Left lung (tissue), 10 donors: ENCODE results near the gene CYP11A1. TPM values are rescaled to one million over a fixed set of nuclear protein-coding genes. Genes with fewer than 3 reads are reported as not detected.

Source experiments
- ATAC-seq: fragments of 200-7000 bp; cut with Tn5 transposase; one replicate; pipeline ENCODE4 v1.9.1; 2020; ENCODE audit warnings: moderate library complexity
- DNase-seq, 4 donors: peaks; one replicate each; pipeline ENCODE4 v3.0.0-alpha.2; 2013 to 2020
- H3K27ac ChIP-seq, 2 donors: fragments of 200-600 bp; sonication (generic) in 1 of 2; one replicate each; pipeline versions ENCODE4 v1.5.0 to v1.8.0; 2020 to 2021
- H3K27me3 ChIP-seq, 2 donors: fragments of 200-600 bp; sonication (generic) in 1 of 2; one replicate each; pipeline versions ENCODE4 v1.5.0 to v1.8.0; 2020 to 2021
- H3K36me3 ChIP-seq, 2 donors: fragments of 200-600 bp; sonication (generic) in 1 of 2; one replicate each; pipeline versions ENCODE4 v1.5.0 to v1.8.0; 2020 to 2021
- H3K4me1 ChIP-seq, 2 donors: fragments of 200-600 bp; one replicate each; pipeline ENCODE4 v1.8.0; 2021
- H3K4me3 ChIP-seq, 2 donors: fragments of 200-600 bp; sonication (generic) in 1 of 2; one replicate each; pipeline versions ENCODE4 v1.5.0 to v1.8.0; 2020 to 2021; ENCODE audit warnings: mild to moderate bottlenecking in 1 of 2
- H3K9me3 ChIP-seq, 2 donors: fragments of 200-600 bp; sonication (generic) in 1 of 2; one replicate each; pipeline versions ENCODE4 v1.5.0 to v1.8.0; 2020 to 2021
- intact Hi-C, 2 donors: fragments of 100-400 bp; cut with DNase I; formaldehyde crosslinking; loops; one replicate each; pipeline versions ENCODE4 v1.11.2 to v1.14.2; 2022
- microRNA-seq, 2 donors: library from miRNA; unstranded; fragments of <30 nt; microRNA quantifications; one replicate each; pipeline ENCODE4, GENCODE V29; 2019
- polyA plus RNA-seq, 6 donors: library from polyadenylated mRNA; unstranded; fragments of 120-200 nt; gene quantifications; one replicate each; pipeline ENCODE4 v1.2.1, GENCODE V29; 2013; ENCODE audit not compliant: insufficient read length in 6 of 6
- total RNA-seq, 2 donors: library from RNA; stranded (reverse); fragmentation: NEBNext Ultra II Directional; extraction: Animal tissue kit (Norgen Biotek cat#: 25700); gene quantifications; one replicate each; pipeline ENCODE4 v1.2.1, GENCODE V29; 2021
- TF ChIP-seq, protein P1 (sequence below), 2 donors: fragments of 200-600 bp; sonication (generic) in 1 of 2; IDR thresholded peaks; one replicate each; pipeline versions ENCODE4 v1.5.0 to v1.8.0; 2021; ENCODE audit warnings: antibody characterized with exemption in 2 of 2
- donor health status: DM: no; HTN: yes; CAD: no.
- donor health status: DM: no; HTN: no; CAD: no.

Gene CYP11A1
- total and polyA plus RNA-seq, 8 donors: 0.34 to 1.3 (median 0.61) TPM

GRCh38 chr15:74293021-74293810, 74.2 kb downstream of the CYP11A1 start:
- Histone ChIP-seq H3K9me3 (no peaks in the 10 kb centered on the region), H3K4me3 (no peak overlapping the region), H3K4me1 (no peaks in the 10 kb centered on the region), H3K27ac (no peak overlapping the region), H3K36me3 (no peaks in the 10 kb centered on the region), H3K27me3 (peaks cover 0 to 55% of the 10 kb centered on the region in 2 donors)
- peak in 1 of 4 donors; percentile 4 for DNase-seq
- intact Hi-C loops: no loop called here
- no peak for ATAC-seq
- TF ChIP-seq, protein P1, sequence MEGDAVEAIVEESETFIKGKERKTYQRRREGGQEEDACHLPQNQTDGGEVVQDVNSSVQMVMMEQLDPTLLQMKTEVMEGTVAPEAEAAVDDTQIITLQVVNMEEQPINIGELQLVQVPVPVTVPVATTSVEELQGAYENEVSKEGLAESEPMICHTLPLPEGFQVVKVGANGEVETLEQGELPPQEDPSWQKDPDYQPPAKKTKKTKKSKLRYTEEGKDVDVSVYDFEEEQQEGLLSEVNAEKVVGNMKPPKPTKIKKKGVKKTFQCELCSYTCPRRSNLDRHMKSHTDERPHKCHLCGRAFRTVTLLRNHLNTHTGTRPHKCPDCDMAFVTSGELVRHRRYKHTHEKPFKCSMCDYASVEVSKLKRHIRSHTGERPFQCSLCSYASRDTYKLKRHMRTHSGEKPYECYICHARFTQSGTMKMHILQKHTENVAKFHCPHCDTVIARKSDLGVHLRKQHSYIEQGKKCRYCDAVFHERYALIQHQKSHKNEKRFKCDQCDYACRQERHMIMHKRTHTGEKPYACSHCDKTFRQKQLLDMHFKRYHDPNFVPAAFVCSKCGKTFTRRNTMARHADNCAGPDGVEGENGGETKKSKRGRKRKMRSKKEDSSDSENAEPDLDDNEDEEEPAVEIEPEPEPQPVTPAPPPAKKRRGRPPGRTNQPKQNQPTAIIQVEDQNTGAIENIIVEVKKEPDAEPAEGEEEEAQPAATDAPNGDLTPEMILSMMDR (IDR thresholded peaks at IDR 0.05): no peak

DNA sequence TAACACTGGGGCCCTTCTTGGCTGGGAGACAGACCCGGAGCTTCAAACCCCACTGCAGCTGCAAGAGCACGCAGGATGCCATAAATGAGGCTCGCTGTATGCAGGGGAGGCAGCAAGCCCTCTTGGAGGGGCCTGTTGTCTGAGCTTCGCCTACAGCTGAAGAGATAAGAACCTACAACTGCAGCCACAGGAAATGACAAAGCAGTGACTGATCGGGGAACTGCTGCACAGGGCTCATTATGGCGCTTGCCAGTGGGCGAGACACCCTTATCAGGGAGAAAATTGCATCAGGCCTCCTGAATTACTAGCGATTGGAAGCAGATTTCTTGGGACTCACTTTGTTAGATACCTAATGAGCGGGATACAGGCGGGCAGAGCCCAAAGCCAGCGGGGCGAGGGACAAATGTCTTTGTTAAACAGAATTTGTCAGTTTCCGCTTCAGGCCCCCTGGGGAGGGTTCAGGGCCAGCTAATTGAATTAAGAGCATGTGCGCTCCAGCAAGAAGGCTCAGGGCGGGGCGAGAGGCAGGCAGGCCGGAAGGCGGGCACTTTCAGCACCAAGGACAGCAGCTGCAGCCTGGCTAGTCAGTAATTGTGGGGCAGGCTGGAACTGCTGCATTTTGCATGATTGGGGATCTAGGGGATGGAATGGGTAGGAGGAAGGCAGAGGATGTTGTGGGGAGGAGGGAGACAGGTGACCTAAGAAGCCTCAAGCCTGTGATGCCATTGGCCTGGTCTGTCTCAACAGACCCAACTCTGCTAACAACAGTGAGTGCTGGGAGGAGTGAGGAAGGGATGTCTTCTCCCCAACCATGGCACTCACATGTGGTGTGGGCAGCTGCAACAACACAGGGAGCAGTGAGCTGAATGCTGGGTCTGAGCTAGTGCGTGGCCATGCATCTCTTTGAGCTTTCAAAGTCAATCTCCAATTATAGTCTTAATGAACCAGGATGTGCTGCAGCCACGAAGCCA, 76.1 kb downstream of the CYP11A1 start:
- H3K27ac ChIP-seq: no peak overlapping the region
- peaks cover 0 to 51% of the 10 kb centered on the region in 2 donors for H3K27me3 ChIP-seq
- no peaks in the 10 kb centered on the region for H3K36me3 ChIP-seq
- H3K4me1 ChIP-seq: no peaks in the 10 kb centered on the region
- intact Hi-C loops: no loop called here
- no peak overlapping the region for H3K4me3 ChIP-seq
- DNase-seq (peak; percentile 70 to 88 (median 77)), ATAC-seq (peak; percentile 94)
- TF ChIP-seq, protein P1 (IDR thresholded peaks at IDR 0.05): no peak
- H3K9me3 ChIP-seq: no peaks in the 10 kb centered on the region

GRCh38 chr15:74290645-74291044, 76.8 kb downstream of the CYP11A1 start:
- ATAC-seq: no peak
- intact Hi-C loops: no loop called here
- no peaks in the 10 kb centered on the region for H3K4me1 ChIP-seq
- H3K9me3 ChIP-seq: no peaks in the 10 kb centered on the region
- H3K27ac ChIP-seq: no peak overlapping the region
- H3K27me3 ChIP-seq: peaks cover 0 to 55% of the 10 kb centered on the region in 2 donors
- H3K4me3 ChIP-seq: no peak overlapping the region
- no peaks in the 10 kb centered on the region for H3K36me3 ChIP-seq
- DNase-seq: no peak
- TF ChIP-seq, protein P1 (IDR thresholded peaks at IDR 0.05): no peak

GRCh38 chr15:74289671-74290070, 77.8 kb downstream of the CYP11A1 start:
- intact Hi-C loops: no loop called here
- no peak for DNase-seq
- Histone ChIP-seq H3K27me3 (peaks cover 0 to 58% of the 10 kb centered on the region in 2 donors), H3K4me3 (no peak overlapping the region), H3K27ac (no peak overlapping the region), H3K9me3 (no peaks in the 10 kb centered on the region), H3K4me1 (no peaks in the 10 kb centered on the region), H3K36me3 (no peaks in the 10 kb centered on the region)
- TF ChIP-seq, protein P1 (IDR thresholded peaks at IDR 0.05): no peak
- ATAC-seq: no peak

Small RNAs within 50 kb of the gene (microRNA-seq; reads per million reads assigned to microRNA genes)
- 0 to 0.27 reads per million in 2 donors for gene MIR6881

Other genes with a start within 250 kb of the CYP11A1 start
- gene ISLR2, start 237.1 kb downstream of the CYP11A1 start, total RNA-seq: 1 to 10 TPM; 1.3 to 2.2 TPM
- gene ISLR2, start 237.1 kb downstream of the CYP11A1 start, polyA plus RNA-seq: 1 to 10 TPM; 5.4 to 8.4 (median 7.3) TPM
- gene ISLR, start 193.9 kb downstream of the CYP11A1 start, total RNA-seq: 10 to 100 TPM; 10.4 to 43.7 TPM
- gene ISLR, start 193.9 kb downstream of the CYP11A1 start, polyA plus RNA-seq: 10 to 100 TPM; 51.2 to 60.1 (median 53.7) TPM
- under 1 TPM; 0.38 to 0.60 TPM for gene STRA6, start 164.9 kb downstream of the CYP11A1 start, total RNA-seq
- gene STRA6, start 164.9 kb downstream of the CYP11A1 start, polyA plus RNA-seq: 10 to 100 TPM in 1 of 6 donors, 1 to 10 TPM in 5; 4.3 to 10.7 (median 7.0) TPM
- gene CCDC33, start 131.3 kb downstream of the CYP11A1 start, total RNA-seq: 1 to 10 TPM in 1 of 2 donors, not detected in 1; 3.2 TPM
- gene CCDC33, start 131.3 kb downstream of the CYP11A1 start, polyA plus RNA-seq: 1 to 10 TPM in 5 of 6 donors, under 1 TPM in 1; 1.00 to 2.6 (median 1.8) TPM
- 1 to 10 TPM; 4.7 to 7.8 TPM for gene SEMA7A, start 66.3 kb upstream of the CYP11A1 start, total RNA-seq
- gene SEMA7A, start 66.3 kb upstream of the CYP11A1 start, polyA plus RNA-seq: 1 to 10 TPM; 4.5 to 6.6 (median 5.9) TPM
- 10 to 100 TPM; 32.7 to 42.6 TPM for gene UBL7, start 93.5 kb upstream of the CYP11A1 start, total RNA-seq
- gene UBL7, start 93.5 kb upstream of the CYP11A1 start, polyA plus RNA-seq: 10 to 100 TPM; 58.9 to 68.3 (median 61.7) TPM
- gene ARID3B, start 173.6 kb upstream of the CYP11A1 start, total RNA-seq: 10 to 100 TPM in 1 of 2 donors, 1 to 10 TPM in 1; 5.8 to 12.1 TPM
- gene ARID3B, start 173.6 kb upstream of the CYP11A1 start, polyA plus RNA-seq: 10 to 100 TPM in 5 of 6 donors, 1 to 10 TPM in 1; 9.3 to 11.4 (median 11.1) TPM
- gene CLK3, start 248.2 kb upstream of the CYP11A1 start, total RNA-seq: 10 to 100 TPM; 58.0 to 70.0 TPM
- gene CLK3, start 248.2 kb upstream of the CYP11A1 start, polyA plus RNA-seq: 10 to 100 TPM; 69.1 to 91.0 (median 81.8) TPM